NAMALWA (cell line): ENCODE measurements around the gene MBD3.

Experiments used
- DNase-seq: peaks from one replicate; pipeline ENCODE4 v3.0.0-alpha.2; 2015; ENCODE audit warnings: low spot score

The MBD3 gene

GRCh38 chr19:1571358-1571757 lies 21.3 kb downstream of the MBD3 start:
- no peak for DNase-seq

- DNase-seq = no peak
These were observed 21.8 kb downstream of the MBD3 start for GRCh38 chr19:1570836-1571235.

- DNase-seq = no peak
These were observed 22.7 kb downstream of the MBD3 start for GRCh38 chr19:1569997-1570396.

- DNase-seq = peak; percentile 85
These were observed 24.2 kb downstream of the MBD3 start, which contains the start of gene MEX3D for GRCh38 chr19:1568320-1569019. Gene MEX3D, minus strand, starts transcription at chr19:1568325. Its CDS starts 267 bp downstream, at chr19:1568058.

- no peak for DNase-seq
These were observed 24.8 kb downstream of the MBD3 start for GRCh38 chr19:1567848-1568227.

- no peak for DNase-seq
These were observed 25.4 kb downstream of the MBD3 start for GRCh38 chr19:1567116-1567847.

GRCh38 chr19:1566392-1567115 lies 26.1 kb downstream of the MBD3 start:
- DNase-seq = no peak

GRCh38 chr19:1563251-1563650 lies 29.4 kb downstream of the MBD3 start:
- no peak for DNase-seq

GRCh38 chr19:1561236-1561842 lies 31.3 kb downstream of the MBD3 start:
- no peak for DNase-seq

GRCh38 chr19:1560286-1560882 lies 32.3 kb downstream of the MBD3 start:
- DNase-seq = no peak

- DNase-seq = no peak
These were observed 34.1 kb downstream of the MBD3 start for GRCh38 chr19:1558552-1558951.

- DNase-seq = no peak
These were observed 36.1 kb downstream of the MBD3 start for GRCh38 chr19:1556390-1557070.

GRCh38 chr19:1555487-1556389 lies 36.9 kb downstream of the MBD3 start:
- DNase-seq = no peak

GRCh38 chr19:1554968-1555367 lies 37.7 kb downstream of the MBD3 start:
- no peak for DNase-seq

- no peak for DNase-seq
These were observed 39.2 kb downstream of the MBD3 start for GRCh38 chr19:1553415-1553814.

- DNase-seq = no peak
These were observed 41.3 kb downstream of the MBD3 start for GRCh38 chr19:1551068-1552040.

- DNase-seq = no peak
These were observed 43.2 kb downstream of the MBD3 start for GRCh38 chr19:1549332-1549945.

GRCh38 chr19:1540365-1540925 lies 52.2 kb downstream of the MBD3 start:
- DNase-seq = no peak
